IPS DF 19.7 (cell line): ENCODE results near the gene ZNF780B.
"Not testable (repeated sequence)": the region's sequence is repeated elsewhere in the genome, so short reads cannot be mapped to it uniquely, and the experiment has no call there.

Source experiments
- DNase-seq: peaks from one replicate; pipeline ENCODE4 v3.0.0-alpha.2; 2013; ENCODE audit warnings: low read depth, low spot score

ZNF780B gene

DNA sequence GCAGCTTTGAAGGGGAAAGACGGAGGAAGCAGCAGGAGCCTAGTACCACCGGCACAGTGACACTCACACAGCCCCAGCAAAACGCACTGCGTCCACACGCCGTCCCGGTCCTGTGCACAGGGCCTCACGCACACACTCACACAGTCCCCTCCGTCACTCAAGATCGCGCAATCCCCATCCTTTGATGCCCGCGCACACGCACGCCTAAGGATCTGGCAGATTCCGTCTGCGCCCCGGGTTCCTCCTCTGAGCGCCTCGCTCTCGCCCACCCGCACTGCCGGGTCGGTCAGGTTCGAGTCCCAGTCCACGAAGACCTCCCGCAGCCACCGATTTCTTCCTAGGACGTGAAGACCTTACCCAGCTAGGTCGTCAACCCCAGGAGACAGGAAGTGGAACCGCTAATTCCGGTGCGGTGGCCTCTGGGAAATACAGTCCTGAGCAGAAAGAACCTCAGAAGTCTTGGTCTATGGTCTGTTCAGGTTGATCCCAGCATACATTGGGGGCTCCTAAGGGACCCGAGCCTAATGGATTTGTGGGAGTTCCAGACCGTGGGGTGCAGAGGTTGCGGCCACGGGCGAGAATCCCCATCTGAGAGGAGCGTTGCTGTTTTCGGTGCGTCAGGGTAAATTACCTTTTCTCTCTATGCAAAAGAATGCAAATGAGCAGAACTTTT, at the start of gene ZNF780B:
TSS of gene ZNF780B (minus strand) at position 400 of the 673 bp plus-strand sequence. CDS start 5,899 bp downstream, outside the sequence.
- peak; percentile 63 for DNase-seq

DNA sequence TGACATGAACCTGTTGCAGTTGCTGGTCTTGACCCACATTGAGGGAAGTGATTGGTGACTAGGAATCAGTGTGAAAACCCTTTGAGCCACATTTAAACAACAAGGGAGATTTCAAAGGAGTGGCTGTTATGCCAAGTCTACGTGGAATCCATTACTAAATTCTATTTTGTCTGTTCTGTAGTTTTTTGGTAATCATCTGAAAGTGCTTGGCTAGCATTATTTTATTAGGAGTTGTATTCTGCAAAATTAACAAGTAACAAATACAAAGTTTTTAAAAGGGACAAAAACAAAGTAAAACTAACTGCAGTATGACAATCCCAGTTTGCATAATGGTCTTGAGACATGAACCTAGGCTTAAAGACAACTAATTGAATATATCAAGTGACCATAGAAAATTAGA, 48.7 kb upstream of the ZNF780B start:
- DNase-seq = no peak

DNA sequence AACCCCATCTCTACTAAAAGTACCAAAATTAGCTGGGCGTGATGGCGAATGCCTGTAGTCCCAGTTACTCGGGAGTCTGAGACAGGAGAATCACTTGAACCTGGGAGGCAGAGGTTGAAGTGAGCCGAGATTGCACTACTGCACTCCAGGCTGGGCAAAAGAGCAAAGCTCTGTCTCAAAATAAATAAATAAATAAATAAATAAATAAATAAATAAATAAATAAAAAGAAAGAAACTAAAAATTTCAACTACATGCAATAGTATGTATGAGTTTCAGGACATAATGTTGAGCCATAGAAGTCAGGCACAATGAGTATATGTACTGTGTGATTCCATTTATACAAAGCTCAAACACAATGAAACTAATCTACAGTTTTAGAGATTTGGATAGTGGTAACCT, 47.6 kb upstream of the ZNF780B start:
- DNase-seq = no peak

DNA sequence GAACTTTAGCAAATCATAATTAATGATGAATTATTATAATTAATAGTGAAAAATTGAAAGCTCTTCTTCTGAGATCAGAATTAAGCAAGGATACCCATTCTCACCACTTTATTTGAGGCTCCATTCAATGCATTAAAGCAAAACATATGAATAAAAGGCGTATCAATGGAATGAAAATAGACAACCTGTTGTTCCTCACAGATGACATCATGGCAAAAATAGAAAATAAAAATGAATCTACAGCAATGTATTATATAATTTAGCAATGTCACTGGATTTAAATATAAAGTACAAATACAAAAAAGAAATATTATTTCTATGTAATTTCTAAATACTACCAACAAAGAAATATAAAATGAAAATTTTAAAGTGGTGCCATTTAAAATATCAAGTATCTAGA, 45.8 kb upstream of the ZNF780B start:
- no peak for DNase-seq

DNA sequence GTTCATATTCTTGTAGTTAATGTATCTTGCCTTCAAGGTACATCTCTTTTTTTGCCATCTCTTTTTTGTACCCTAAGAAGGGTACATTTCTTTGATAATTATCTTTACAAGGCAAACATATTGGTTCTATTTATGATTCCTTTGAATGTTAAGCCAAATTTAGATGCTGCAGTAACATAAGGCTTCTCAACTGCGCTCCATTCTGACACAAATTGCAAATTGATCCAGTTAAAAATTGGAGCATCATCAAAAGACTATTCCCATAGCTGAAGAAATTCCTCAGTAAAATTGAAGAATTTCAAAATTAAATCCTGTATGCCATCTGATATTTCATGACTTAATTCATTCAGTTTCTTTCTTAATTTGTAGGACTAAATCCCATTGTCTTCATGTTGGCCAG, 37.4 kb upstream of the ZNF780B start:
- no peak for DNase-seq

DNA sequence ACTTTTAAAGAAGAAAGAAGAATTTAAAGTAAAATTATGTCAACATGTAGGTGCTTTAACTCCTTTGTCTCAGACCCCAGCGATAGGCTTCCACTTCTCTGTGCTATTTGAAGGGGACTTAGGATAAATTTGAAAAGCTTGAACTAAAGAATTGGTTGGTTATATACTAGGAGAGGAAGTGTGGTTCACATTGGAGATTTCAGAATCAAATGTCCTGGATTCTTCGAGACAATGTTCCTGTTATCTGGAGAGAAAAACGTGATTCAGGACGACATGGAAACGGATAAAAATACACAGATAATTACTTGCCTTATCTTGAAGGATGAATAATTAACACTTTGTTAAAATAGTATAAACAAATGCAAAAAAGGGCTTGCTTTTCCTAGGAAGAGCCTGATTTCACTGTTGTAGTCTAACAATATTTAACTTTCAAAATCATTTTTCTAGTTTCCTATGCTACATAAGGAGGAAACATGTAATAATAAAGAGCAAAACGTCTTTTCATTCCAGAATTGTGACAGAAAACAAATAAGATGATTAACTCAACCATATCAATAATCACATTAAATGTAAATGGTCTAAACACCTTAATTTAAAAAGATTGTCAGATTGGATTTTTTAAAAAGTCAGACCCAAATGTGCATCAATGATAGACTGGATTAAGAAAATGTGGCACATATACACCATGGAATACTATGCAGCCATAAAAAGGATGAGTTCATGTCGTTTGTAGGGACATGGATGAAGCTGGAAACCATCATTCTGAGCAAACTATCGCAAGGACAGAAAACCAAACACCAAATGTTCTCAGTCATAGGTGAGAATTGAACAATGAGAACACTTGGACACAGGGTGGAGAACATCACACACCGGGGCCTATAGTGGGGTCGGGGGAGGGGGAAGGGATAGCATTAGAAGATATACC, 35.4 kb upstream of the ZNF780B start:
- no peak for DNase-seq

DNA sequence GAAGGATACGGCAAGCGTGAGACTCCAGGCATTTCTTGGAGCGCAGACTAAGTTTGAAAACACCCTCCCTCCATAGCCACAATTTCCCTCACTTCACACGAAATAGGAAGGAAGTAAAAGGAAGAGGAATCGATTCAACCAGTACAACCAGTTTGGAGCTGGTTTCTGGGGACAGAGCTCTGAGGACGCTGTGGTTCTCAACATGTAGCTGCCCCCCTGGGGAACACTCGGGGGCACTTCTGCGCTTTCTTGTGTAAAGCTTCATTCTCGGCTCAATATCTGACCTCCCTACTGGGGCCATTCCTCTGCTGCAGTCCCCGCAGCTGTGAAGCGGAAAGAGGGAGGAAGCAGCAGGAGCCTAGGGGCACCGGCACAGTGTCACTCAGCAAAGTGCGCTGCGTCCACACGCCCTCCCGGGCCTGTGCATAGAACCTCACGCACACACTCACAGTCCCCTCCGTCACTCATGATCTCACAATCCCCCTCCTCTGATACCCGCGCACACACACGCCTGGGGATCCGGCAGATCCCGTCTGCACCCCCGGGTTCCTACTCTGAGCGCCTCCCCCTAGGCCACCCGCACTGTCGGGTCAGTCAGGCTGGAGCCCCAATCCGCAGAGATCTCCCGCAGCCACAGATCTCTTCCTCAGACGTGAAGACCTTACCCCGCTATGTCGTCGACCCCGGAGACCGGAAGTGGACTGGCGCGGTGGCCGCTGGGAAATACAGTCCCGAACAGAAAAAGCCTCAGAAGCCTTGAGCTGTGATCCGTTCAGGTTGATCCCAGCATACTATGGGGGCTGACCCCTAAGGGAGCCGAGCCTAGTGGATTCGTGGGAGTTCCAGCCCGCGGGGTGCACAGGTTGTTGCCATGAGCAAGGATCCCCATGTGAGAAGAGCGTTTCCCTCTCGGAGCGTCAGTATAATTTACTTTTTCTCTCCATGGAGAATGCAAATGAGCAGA, 34.5 kb upstream of the ZNF780B start, which contains the start of gene ZNF780A:
TSS of gene ZNF780A (minus strand) at position 703 of the 964 bp plus-strand sequence. CDS start 6,190 bp downstream, outside the sequence.
- peak; percentile 82 for DNase-seq

DNA sequence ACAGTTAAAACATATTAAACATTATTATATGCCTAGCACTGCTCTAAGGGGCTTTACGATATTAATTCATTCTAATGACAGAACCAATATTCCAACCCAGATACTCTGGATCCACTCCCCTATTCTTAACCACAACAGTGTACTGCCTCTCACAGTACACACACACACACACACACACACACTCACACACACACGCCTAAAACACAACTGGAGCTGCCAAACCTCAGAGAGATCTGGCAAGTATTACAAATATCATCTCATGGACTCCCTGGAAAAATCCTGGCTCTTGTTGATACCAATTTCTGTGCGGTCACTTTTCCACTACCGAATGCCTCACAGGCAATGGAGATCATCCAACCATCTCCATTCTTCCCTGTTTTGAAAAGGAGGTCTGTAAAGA, 33.4 kb upstream of the ZNF780B start:
- no peak for DNase-seq

DNA sequence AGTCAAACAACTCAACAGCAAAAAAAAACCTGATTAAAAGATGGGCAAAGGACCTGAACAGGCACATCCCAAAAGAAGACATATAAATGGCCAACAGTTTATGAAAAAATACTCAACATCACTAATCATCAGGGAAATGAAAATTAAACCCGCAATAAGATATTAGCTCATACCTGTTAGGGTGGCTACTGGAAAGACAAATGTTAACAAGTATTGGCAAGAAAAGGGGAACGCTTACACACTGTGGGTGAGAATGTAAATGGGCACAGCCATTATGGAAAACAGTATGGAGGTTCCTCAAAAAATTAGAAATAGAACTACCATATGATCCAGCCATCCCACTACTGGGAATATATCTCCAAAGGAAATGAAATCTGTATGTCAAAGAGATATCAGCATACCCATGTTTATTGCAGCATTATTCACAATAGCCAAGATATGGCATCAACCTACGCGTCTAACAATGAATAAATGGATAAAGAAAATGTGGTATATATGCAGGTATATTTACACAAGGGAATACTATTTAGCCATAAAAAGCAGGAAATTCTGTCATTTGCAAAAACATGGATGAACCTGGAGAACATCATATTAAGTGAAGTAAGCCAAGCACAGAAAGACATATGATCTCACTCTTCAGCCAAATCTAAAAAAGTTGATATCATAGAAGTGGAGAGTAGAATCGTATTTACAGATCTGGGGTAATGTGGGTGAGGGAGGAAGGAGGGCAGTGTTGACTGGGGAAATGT, 32.4 kb upstream of the ZNF780B start:
- no peak for DNase-seq

DNA sequence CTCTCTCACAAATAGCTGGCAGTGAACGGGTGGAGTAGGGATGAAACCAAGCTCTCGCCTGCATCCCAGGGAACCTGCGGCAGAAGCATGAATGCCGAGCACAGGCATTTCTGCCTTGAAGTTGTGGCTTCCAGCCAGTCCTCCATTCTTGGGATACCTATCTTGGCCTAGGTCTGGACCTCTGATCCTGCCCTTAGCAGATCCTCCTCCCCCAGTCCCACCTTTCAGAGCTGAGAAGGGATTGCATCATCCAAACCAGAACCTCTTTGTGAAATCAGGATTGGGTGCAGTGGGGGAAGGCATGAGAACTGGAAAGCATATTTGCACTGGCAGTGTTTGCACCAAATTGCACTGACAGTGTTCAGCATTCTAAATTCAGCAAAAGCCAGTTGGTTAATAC, 28.9 kb upstream of the ZNF780B start:
- DNase-seq = no peak

DNA sequence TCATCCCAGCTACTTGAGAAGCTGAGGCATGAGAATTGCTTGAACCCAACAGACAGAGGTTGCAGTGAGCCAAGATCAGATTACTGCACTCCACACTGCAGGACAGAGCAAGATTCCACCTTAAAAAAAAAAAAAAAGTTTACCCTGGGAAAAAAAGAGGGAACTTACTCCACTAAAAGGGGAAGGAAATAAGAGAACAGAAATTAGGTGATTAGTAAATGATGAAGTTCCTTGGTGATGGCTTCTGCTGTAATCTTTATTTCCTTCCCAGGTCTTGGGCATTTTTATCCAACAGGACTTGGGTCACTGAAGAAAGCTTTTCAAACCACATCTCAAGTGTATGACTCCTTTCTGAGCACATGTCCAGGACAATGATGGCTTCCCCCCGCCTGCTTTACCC, 25.4 kb upstream of the ZNF780B start:
- DNase-seq = no peak

DNA sequence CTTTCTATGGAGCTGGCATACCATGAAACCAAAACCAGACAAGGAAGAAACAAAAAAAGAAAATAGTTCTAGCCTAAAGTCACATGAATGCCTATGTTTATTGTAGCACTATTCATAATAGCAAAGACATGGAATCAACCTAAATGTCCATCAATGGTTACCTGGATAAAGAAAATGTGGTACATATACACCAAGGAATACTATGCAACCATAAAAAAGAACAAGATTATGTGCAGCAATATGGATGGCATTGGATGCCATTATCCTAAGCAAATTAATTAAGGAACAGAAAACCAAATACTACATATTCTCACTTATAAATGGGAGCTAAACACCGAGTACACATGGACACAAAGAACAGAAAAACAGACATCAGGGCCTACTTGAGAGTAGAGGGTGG, 24.3 kb upstream of the ZNF780B start:
- DNase-seq = no peak

DNA sequence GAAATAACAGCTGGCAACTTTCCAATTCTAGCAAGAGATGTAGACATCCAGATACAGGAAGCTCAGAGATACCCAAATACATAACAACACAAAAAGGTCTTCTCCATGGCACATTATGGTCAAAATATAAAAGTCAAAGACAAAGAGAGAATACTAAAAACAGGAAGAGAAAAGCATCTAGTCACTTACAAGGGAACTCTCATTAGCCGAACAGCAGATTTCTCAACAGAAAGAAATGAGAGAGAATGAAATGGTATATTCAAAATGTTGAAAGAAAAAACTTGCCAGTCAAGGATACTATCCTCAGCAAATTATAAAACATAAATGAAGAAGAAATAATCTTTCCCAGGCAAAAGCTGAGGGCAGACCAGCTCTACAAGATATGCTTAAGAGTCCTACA, 22.3 kb upstream of the ZNF780B start:
- DNase-seq = no peak

DNA sequence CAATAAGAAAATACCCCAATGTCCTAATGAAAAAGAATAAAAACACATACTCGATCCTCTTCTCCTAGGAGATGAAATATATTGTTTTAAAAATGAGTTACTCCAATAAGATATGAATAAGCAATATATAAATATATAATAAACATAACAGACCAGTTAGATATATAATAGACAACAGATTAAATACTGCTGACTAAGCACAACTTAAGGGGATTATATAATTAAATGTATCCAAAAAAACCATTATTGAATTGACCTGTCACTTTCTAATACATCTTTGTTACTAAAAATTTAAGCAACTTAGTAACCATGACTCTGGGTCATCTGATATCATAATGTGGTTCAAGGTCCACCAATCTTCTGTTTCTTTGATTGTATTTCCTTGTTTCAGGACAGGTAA, 14.0 kb upstream of the ZNF780B start:
- DNase-seq = no peak

DNA sequence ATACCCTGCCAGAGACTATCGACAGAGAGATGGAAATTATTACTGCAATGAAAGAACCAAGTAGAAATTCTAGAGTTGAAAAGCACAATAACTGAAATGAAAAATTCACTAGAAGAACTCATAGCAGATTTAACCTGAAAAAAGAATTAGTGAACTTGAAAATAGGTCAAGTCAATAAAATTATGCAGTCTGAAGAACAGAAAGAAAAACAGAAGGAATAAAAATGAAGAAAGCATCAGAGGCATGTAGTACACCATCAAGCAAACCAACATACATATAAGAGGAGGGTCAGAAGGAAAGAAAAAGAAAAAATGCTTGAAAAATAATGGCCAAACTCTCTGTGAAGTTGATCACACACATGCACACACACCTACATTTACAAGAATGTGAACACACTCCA, 3.6 kb upstream of the ZNF780B start:
- DNase-seq = no peak

DNA sequence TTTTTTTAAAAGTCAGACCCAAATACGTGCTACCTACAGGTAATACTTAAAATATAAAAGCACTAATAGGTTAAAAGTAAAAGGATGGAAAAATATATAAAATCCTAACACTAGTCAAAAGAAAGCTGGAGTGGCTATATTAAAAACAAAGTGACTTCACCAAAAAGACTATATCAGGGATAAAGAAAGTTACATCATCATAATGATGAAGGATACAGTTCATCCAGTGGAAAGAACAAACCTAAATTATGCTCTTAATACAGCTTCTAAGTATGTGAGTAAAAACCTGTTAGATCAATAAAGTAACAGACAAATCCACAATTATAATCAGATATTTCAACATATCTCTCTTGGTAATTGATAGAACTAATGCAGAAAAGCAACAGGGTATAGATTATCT, 1.1 kb upstream of the ZNF780B start:
- no peak for DNase-seq

DNA sequence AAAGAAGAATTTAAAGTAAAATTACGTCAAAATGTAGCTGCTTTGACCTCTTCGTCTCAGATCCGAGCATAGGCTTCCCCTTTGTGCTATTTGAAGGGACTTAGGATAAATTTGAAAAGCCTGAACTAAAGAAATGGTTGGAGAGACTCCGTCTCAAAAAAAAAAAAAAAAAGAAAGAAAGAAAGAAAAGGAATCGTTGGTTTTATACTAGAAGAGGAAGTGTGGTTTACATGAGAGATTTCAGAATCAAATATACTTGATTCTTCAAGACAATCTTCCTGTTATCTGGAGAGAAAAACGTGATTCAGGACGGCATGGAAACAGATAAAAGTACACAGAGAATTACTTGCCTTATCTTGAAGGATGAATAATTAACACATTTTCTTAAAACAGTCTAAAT, 474 bp upstream of the ZNF780B start:
- DNase-seq = no peak

DNA sequence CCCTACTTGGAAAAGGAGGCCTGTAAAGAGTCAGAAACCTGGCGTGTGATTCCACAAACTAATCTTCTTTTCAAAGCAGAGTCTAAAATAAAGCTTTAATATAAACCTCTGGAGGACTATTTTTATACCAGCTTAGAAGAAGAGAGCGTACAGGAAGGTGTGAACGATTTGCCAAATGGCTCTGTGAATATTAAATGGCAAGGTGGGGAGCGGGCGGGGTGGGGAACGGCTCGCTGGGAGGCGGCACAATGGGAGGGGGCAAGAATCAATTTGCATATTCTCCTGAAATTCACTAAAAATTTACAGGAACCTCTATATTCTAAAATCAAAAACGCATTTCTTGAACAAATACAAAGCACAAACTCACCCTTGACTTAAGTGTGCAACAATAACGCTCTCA, 982 bp downstream of the ZNF780B start:
- no peak for DNase-seq

DNA sequence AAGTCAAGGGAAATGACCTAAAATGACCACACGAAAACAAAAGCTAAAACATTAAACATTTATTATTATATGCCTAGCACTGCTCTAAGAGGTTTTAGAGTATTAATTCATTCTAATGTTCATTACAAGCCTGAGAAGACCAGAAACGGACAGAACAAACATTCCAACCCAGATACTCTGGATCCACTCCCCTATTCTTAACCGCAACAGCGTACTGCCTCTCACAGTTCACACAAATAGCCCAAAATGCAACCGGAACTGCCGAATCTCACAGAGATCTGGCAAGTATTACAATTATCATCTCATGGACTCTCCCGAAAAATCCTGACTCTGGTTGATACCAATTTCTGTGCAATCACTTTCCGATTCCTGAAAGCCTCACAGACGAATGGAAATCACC, 1.4 kb downstream of the ZNF780B start:
- no peak for DNase-seq

DNA sequence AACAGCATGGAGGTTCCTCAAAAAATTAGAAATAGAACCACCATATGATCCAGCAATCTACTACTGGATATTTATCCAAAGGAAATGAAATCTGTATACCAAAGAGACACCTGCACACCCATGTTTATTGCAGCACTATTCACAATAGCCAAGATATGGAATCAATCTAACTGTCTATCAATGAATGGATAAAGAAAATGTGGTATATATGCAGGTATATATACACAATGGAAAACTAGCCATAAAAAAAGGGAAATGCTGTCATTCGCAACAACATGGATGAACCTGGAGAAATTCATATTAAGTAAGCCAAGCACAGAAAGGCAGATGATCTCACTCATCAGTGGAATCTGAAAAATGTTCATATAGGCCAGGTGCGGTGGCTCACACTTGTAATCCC, 2.5 kb downstream of the ZNF780B start:
- no peak for DNase-seq

DNA sequence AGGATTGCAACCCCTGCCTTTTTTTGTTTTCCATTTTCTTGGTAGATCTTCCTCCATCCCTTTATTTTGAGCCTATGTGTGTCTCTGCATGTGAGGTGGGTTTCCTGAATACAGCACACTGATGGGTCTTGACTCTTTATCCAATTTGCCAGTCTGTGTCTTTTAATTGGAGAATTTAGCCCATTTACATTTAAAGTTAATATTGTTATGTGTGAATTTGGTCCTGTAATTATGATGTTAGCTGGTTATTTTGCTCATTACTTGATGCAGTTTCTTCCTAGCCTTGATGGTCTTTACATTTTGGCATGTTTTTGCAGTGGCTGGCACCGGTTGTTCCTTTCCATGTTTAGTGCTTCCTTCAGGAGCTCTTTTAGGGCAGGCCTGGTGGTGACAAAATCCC, 14.3 kb downstream of the ZNF780B start:
- not testable (repeated sequence) for DNase-seq
